ENCODE results near the gene PRR14L. TPM values are rescaled to one million over a fixed set of nuclear protein-coding genes. Genes with fewer than 3 reads are reported as not detected.

Gene PRR14L
- total RNA-seq, 1 donor from 2014 or later, result 36.9 TPM

GRCh38 chr22:31637891-31638618 is 111.9 kb downstream of the PRR14L start:
- peak; percentile 28 for ATAC-seq

DNA sequence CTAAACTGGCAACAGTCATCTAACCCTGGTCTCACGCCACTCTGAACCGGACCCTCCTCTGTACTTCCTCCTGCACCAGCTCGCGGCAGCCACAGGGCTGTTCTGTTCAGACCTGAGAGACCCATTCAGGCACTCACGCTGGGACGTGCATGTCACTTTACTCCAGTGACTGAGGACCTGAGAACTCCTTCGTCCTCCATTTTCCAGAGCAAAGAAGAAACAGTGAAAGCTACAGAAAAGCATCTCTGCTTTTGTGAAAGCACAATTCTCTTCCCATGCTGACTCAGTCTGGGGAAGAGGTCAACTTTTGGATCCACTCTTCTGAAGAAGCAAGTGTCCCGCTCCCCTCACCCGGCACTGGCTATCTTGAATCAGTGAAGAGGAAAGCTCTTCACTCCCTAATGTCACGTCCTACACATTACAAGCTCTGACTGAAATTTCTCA is 112.5 kb downstream of the PRR14L start:
- ATAC-seq, result no peak

DNA sequence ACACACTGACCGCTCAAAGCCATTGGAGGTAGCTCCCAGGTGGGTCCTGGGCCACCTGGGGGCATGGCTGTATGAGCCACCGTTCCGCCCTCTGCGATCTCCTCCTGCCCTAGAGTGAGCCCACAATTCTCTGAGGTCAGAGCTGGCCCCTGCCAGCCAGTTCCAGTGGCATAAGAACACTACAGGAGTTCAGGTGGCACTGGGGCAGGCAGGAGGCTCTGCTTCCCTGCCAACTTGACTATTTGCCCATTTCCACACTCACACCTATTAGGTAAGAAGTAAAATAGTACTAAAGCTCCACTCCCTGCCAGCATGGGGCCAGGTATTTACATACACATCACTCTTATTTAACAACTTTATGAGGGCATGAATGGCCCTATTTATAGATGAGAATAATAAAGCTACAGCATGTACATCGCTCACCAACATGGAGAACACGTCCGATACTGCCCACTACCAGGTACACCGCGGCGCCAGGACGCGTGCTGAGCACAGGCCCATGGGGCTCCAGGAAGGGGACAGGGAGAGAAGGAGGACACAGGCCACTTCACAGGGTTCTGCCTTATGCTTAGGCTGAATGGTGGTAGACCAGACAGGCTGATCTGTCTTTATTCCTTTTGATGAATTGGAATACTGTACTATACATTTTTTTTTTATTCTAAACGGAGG is 114.2 kb downstream of the PRR14L start:
- peak; percentile 5 for ATAC-seq

- no peak for ATAC-seq
These were observed 118.5 kb downstream of the PRR14L start for GRCh38 chr22:31631436-31631835.

Other genes with a start within 250 kb of the PRR14L start
- 20.2 TPM for gene PISD, start 87.9 kb downstream of the PRR14L start, total RNA-seq
- 17.7 TPM for gene DEPDC5, start 3.9 kb upstream of the PRR14L start, total RNA-seq
- gene YWHAH, start 194.4 kb upstream of the PRR14L start, total RNA-seq, result 58.3 TPM